Ascending aorta (tissue), 2 donors: ENCODE results near the gene SMS. TPM values are rescaled to one million over a fixed set of nuclear protein-coding genes. Genes with fewer than 3 reads are reported as not detected.

ENCODE experiments used
- DNase-seq, 2 donors: peaks; one replicate each; pipeline ENCODE4 v3.0.0-alpha.2; 2019; ENCODE audit warnings: low spot score in 2 of 2
- H3K27ac ChIP-seq, 2 donors: fragments of 200-600 bp; sonication (generic); one replicate each; pipeline ENCODE4 v1.5.1; 2016 to 2017; ENCODE audit warnings: mild to moderate bottlenecking in 1 of 2
- H3K27me3 ChIP-seq: fragments of 200-600 bp; sonication (generic); one replicate; pipeline ENCODE4 v1.5.1; 2017
- H3K36me3 ChIP-seq, 2 donors: fragments of 200-600 bp; sonication (generic); one replicate each; pipeline ENCODE4 v1.5.1; 2016
- H3K4me1 ChIP-seq, 2 donors: fragments of 200-600 bp; sonication (generic); one replicate each; pipeline ENCODE4 v1.5.1; 2016 to 2017; ENCODE audit warnings: mild to moderate bottlenecking in 1 of 2
- H3K4me3 ChIP-seq, 2 donors: fragments of 200-600 bp; sonication (generic); one replicate each; pipeline ENCODE4 v1.5.1; 2016 to 2017; ENCODE audit warnings: mild to moderate bottlenecking in 1 of 2
- H3K9me3 ChIP-seq, 2 donors: fragments of 200-600 bp; sonication (generic); one replicate each; pipeline ENCODE4 v1.5.1; 2016
- intact Hi-C: fragments of 100-400 bp; cut with DNase I; formaldehyde crosslinking; loops from one replicate; pipeline ENCODE4 v1.15.1; 2023
- total RNA-seq: library from RNA; depleted of rRNA; stranded (reverse); fragments of >200 nt; gene quantifications from one replicate; pipeline ENCODE4 v1.1.0, GENCODE V29; 2016
- TF ChIP-seq, protein P1 (sequence below), 3 experiments: fragments of 200-600 bp in 2 of 3; fragments of 450-650 bp in 1 of 3; sonication (generic) in 2 of 3; IDR thresholded peaks; one replicate each; pipeline ENCODE4 v1.5.1; 2016 to 2019; ENCODE audit warnings: antibody characterized with exemption in 3 of 3, mild to moderate bottlenecking in 1 of 3, moderate library complexity in 1 of 3

SMS gene
- total RNA-seq, 1 donor from 2014 or later = 35.1 TPM

DNA sequence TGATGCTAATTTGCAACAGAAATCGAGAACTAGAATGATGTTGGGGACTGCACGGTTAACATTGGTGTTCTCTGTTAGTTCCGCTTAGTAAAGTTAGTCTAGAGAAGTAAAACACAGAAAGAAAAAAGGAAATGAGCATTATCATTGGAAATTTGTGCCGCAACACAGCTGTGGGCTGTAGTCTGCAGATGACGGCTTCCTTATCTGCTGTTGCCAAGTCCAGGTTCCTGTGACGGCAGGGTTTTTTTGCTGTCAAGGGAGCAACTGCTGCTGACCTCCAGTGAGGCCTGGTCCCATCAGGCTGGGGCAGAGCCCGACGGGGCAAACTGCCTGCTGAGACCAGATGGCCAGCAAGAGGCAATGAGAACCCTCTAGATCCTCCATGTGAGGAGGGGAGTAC lies 52.8 kb downstream of the SMS start:
- no peak for DNase-seq
- H3K4me1 ChIP-seq = no peaks in the 10 kb centered on the region
- intact Hi-C loops = no loop called here
- no peak overlapping the region for H3K4me3 ChIP-seq
- H3K27ac ChIP-seq = no peak overlapping the region
- TF ChIP-seq, protein P1, sequence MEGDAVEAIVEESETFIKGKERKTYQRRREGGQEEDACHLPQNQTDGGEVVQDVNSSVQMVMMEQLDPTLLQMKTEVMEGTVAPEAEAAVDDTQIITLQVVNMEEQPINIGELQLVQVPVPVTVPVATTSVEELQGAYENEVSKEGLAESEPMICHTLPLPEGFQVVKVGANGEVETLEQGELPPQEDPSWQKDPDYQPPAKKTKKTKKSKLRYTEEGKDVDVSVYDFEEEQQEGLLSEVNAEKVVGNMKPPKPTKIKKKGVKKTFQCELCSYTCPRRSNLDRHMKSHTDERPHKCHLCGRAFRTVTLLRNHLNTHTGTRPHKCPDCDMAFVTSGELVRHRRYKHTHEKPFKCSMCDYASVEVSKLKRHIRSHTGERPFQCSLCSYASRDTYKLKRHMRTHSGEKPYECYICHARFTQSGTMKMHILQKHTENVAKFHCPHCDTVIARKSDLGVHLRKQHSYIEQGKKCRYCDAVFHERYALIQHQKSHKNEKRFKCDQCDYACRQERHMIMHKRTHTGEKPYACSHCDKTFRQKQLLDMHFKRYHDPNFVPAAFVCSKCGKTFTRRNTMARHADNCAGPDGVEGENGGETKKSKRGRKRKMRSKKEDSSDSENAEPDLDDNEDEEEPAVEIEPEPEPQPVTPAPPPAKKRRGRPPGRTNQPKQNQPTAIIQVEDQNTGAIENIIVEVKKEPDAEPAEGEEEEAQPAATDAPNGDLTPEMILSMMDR (IDR thresholded peaks at IDR 0.05) = no peak
- H3K9me3 ChIP-seq = no peaks in the 10 kb centered on the region
- no peaks in the 10 kb centered on the region for H3K27me3 ChIP-seq
- peaks cover 0 to 5% of the 10 kb centered on the region in 2 donors for H3K36me3 ChIP-seq

DNA sequence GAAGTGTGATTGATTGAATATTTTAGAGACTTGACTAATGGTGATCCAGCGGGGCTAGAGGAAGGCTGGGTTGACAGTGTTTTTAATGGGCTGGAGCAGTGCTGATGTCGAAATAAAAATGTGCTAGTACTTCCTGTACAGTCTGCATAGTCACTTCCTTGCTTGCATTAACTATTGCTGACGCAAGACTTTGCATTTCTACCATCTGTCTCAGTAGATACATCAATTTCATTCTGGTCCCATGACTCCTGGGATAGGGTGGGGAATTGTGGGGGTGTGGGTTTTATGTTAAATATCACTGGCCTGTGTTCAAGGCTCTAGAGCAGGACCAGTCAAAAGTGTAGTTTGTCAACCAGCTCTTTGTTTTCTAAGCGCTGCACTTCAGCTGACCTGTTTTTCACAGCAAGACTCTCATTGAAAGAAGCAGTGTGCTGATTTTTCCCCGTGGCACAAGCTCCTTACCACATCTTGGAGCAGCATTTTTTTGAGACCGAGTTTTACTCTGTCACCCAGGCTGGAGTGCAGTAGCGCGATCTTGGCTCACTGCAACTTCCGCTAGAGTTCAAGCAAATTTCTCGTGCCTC lies 56.5 kb downstream of the SMS start:
- Histone ChIP-seq H3K27me3 (no peaks in the 10 kb centered on the region), H3K9me3 (no peaks in the 10 kb centered on the region), H3K36me3 (no peaks in the 10 kb centered on the region), H3K4me3 (no peak overlapping the region), H3K4me1 (no peaks in the 10 kb centered on the region), H3K27ac (no peak overlapping the region)
- no peak for DNase-seq
- TF ChIP-seq, protein P1 (IDR thresholded peaks at IDR 0.05) = no peak
- intact Hi-C loops = no loop called here

DNA sequence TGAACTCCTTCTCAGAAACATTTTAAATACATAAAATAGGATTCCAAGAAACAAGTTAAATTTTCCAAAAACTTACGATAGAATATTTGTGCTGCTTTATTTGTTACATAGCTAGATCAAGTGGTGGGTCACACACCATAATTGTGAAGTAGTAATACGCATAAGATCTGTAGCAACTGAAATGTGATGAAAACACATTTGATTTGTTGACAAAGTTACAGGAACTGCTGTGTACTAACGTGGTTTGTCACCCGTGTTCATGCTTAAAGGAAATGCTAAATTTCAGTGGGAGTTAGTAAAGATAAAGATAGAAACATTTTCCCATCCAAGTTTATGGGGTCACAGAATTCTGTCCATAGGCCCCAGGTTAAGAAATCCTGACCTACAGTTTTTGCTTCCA lies 57.5 kb downstream of the SMS start:
- Histone ChIP-seq H3K27ac (no peak overlapping the region), H3K27me3 (no peaks in the 10 kb centered on the region), H3K36me3 (no peaks in the 10 kb centered on the region), H3K9me3 (no peaks in the 10 kb centered on the region), H3K4me1 (no peaks in the 10 kb centered on the region), H3K4me3 (no peak overlapping the region)
- TF ChIP-seq, protein P1 (IDR thresholded peaks at IDR 0.05) = no peak
- DNase-seq = no peak
- intact Hi-C loops = no loop called here

DNA sequence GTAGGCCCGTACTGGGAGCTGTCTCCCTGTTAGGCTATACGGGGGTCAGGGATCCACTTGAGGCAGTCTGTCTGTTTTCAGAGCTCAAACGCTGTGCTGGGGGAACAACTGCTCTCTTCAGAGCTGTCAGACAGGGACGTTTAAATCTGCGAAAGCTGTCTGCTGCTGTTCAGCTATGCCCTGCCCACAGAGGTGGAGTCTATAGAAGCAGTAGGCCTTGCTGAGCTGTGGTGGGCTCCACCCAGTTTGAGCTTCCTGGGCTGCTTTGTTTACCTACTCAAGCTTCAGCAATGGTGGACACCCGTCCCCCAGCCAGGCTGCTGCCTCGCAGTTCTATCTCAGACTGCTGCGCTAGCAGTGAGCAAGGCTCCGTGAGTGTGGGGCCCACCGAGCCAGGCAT lies 64.4 kb downstream of the SMS start:
- TF ChIP-seq, protein P1 (IDR thresholded peaks at IDR 0.05) = no peak

DNA sequence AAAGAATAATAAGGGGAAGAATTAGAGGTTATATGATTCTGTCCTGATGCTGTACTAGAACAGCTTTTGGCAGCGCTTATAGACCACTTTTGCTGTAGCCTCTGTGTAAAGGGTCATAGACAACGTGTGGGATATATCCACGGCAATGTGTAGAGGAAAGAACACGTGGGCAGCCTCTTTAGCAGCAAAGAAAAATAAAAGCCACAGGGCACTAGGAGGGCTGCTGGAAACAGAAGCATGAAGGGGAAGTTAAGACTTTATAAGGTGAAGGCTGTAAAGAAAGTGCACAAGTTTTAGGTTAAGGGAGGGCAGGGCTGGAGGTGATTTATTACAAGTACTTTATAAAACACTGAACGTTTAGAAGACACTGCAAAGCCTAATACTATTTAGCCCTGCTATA lies 71.5 kb downstream of the SMS start:
- H3K27me3 ChIP-seq = no peaks in the 10 kb centered on the region
- no peak overlapping the region for H3K27ac ChIP-seq
- H3K4me3 ChIP-seq = no peak overlapping the region
- TF ChIP-seq, protein P1 (IDR thresholded peaks at IDR 0.05) = no peak
- no peaks in the 10 kb centered on the region for H3K36me3 ChIP-seq
- intact Hi-C loops = no loop called here
- no peaks in the 10 kb centered on the region for H3K4me1 ChIP-seq
- no peaks in the 10 kb centered on the region for H3K9me3 ChIP-seq
- no peak for DNase-seq

More for the DNA sequence above, 64.4 kb downstream of the SMS start:
- H3K27me3 ChIP-seq = no peaks in the 10 kb centered on the region
- DNase-seq = no peak
- H3K4me3 ChIP-seq = no peak overlapping the region
- H3K36me3 ChIP-seq = peaks cover 0 to 3% of the 10 kb centered on the region in 2 donors
- H3K9me3 ChIP-seq = no peaks in the 10 kb centered on the region
- no peaks in the 10 kb centered on the region for H3K4me1 ChIP-seq
- no peak overlapping the region for H3K27ac ChIP-seq
- intact Hi-C loops = no loop called here

DNA sequence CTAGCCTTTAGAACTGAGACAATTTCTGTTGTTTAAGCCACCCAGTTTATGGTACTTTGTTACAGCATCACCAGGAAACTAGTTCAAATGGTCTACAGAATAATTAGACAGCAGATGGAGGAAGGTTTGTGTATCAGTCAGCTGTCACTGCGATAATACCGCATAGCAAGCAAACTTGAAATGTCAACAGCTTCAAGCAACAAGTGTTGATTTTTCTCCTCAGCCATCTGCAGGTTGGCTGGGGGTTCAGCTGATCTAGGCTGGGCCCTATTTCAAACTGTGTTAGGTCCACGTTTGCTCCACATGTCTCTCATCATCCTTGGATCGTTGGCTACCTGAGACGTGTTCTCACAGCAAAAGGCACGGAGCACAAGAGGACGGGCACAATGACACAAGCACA lies 72.4 kb downstream of the SMS start:
- no peaks in the 10 kb centered on the region for H3K4me1 ChIP-seq
- H3K27me3 ChIP-seq = no peaks in the 10 kb centered on the region
- TF ChIP-seq, protein P1 (IDR thresholded peaks at IDR 0.05) = no peak
- H3K9me3 ChIP-seq = no peaks in the 10 kb centered on the region
- DNase-seq = no peak
- no peaks in the 10 kb centered on the region for H3K36me3 ChIP-seq
- no peak overlapping the region for H3K4me3 ChIP-seq
- intact Hi-C loops = no loop called here
- H3K27ac ChIP-seq = no peak overlapping the region
